Measurements from ENCODE around the gene SLC6A7.

SLC6A7 gene

GRCh38 chr5:150149618-150150017 is 40.2 kb upstream of the SLC6A7 start:
- H3K4me3 ChIP-seq (ENCODE audit: low read length): no peak overlapping the region
- DNase-seq (ENCODE audit: low read depth): no peak
- no peak for TF ChIP-seq CTCF (conservative IDR thresholded peaks at IDR 0.05; ENCODE audit: low read length)

- H3K4me3 ChIP-seq (ENCODE audit: low read length): peak overlapping the region; percentile 99
- no peak for TF ChIP-seq CTCF (conservative IDR thresholded peaks at IDR 0.05; ENCODE audit: low read length)
- peak; percentile 69 for DNase-seq (ENCODE audit: low read depth)
These were observed 37.0 kb upstream of the SLC6A7 start for GRCh38 chr5:150152636-150153462.

- TF ChIP-seq CTCF (conservative IDR thresholded peaks at IDR 0.05; ENCODE audit: low read length): no peak
- peak overlapping the region; percentile 99 for H3K4me3 ChIP-seq (ENCODE audit: low read length)
- DNase-seq (ENCODE audit: low read depth): no peak
These were observed 36.4 kb upstream of the SLC6A7 start for GRCh38 chr5:150153483-150153882.

- peak; percentile 82 for DNase-seq (ENCODE audit: low read depth)
- peak overlapping the region; percentile 99 for H3K4me3 ChIP-seq (ENCODE audit: low read length)
- TF ChIP-seq CTCF (conservative IDR thresholded peaks at IDR 0.05; ENCODE audit: low read length): peak; percentile 47
These were observed 35.8 kb upstream of the SLC6A7 start for GRCh38 chr5:150153957-150154617.

- H3K4me3 ChIP-seq (ENCODE audit: low read length): peak overlapping the region; percentile 99
- 0 out of 2 replicates have a peak, but pooled peaks have one; percentile 1 for TF ChIP-seq CTCF (conservative IDR thresholded peaks at IDR 0.05; ENCODE audit: low read length)
- DNase-seq (ENCODE audit: low read depth): no peak
These were observed 35.2 kb upstream of the SLC6A7 start for GRCh38 chr5:150154618-150155128.

GRCh38 chr5:150155258-150156026 is 34.4 kb upstream of the SLC6A7 start, which contains the start of gene PDGFRB:
Gene PDGFRB, minus strand, starts transcription at chr5:150155845. Its CDS starts 18,798 bp downstream, at chr5:150137047.
- peak; percentile 95 for DNase-seq (ENCODE audit: low read depth)
- peak within 1 kb of the TSS; percentile 99 for H3K4me3 ChIP-seq (ENCODE audit: low read length)

More at GRCh38 chr5:150155258-150156026, 34.4 kb upstream of the SLC6A7 start, which contains the start of gene PDGFRB:
- TF ChIP-seq CTCF (conservative IDR thresholded peaks at IDR 0.05; ENCODE audit: low read length): peak; percentile 3; the same call in 1 of the 2 replicates
